Activated effector memory CD4-positive, alpha-beta T cell treated with Interleukin-2 at 50 U/mL for 16 hours (primary cell): ENCODE results near the gene VPS9D1.
"Not testable (repeated sequence)": the region's sequence is repeated elsewhere in the genome, so short reads cannot be mapped to it uniquely, and the experiment has no call there.

ENCODE experiments used
- DNase-seq: peaks from one replicate; pipeline ENCODE4 v3.0.0-alpha.2; 2020

Gene VPS9D1

GRCh38 chr16:89709166-89709565 is 11.5 kb downstream of the VPS9D1 start:
- DNase-seq, result no peak

- DNase-seq, result no peak
Measured at GRCh38 chr16:89708481-89708931, 12.2 kb downstream of the VPS9D1 start.

GRCh38 chr16:89707695-89708094 is 13.0 kb downstream of the VPS9D1 start:
- DNase-seq, result no peak

- no peak for DNase-seq
Measured at GRCh38 chr16:89706518-89707260, 14.0 kb downstream of the VPS9D1 start.

GRCh38 chr16:89705006-89705405 is 15.7 kb downstream of the VPS9D1 start:
- no peak for DNase-seq

- DNase-seq, result no peak
Measured at GRCh38 chr16:89704281-89704680, 16.4 kb downstream of the VPS9D1 start.

GRCh38 chr16:89701425-89702406 is 19.0 kb downstream of the VPS9D1 start, which contains the start of gene SPATA2L:
TSS of gene SPATA2L (minus strand) at chr16:89701705. CDS start at chr16:89701232, 473 bp downstream.
- peak; percentile 97 for DNase-seq

- peak; percentile 51 for DNase-seq
Measured at GRCh38 chr16:89700649-89701424, 19.9 kb downstream of the VPS9D1 start.

- DNase-seq, result peak; percentile 89
Measured at GRCh38 chr16:89700100-89700648, 20.5 kb downstream of the VPS9D1 start.

GRCh38 chr16:89699629-89700099 is 21.0 kb downstream of the VPS9D1 start:
- DNase-seq, result not testable (repeated sequence)

GRCh38 chr16:89698717-89699116 is 22.0 kb downstream of the VPS9D1 start:
- DNase-seq, result not testable (repeated sequence)

GRCh38 chr16:89697616-89698331 is 22.9 kb downstream of the VPS9D1 start:
- no peak for DNase-seq

GRCh38 chr16:89697161-89697615 is 23.5 kb downstream of the VPS9D1 start:
- DNase-seq, result no peak

- DNase-seq, result no peak
Measured at GRCh38 chr16:89696670-89697128, 24.0 kb downstream of the VPS9D1 start.

GRCh38 chr16:89695875-89696669 is 24.6 kb downstream of the VPS9D1 start:
- no peak for DNase-seq

GRCh38 chr16:89695086-89695874 is 25.4 kb downstream of the VPS9D1 start:
- DNase-seq, result no peak

GRCh38 chr16:89694784-89695085 is 26.0 kb downstream of the VPS9D1 start:
- DNase-seq, result not testable (repeated sequence)

- no peak for DNase-seq
Measured at GRCh38 chr16:89693931-89694783, 26.5 kb downstream of the VPS9D1 start.

GRCh38 chr16:89693289-89693731 is 27.4 kb downstream of the VPS9D1 start:
- no peak for DNase-seq
